SK-N-MC (cell line): Measurements from ENCODE around the gene RFXANK.

Experiments used
- DNase-seq: peaks from one replicate; pipeline ENCODE4 v3.0.0-alpha.2; 2011; ENCODE audit warnings: low read depth, low spot score
- H3K27ac ChIP-seq: fragments of 200-600 bp; sonication (generic); 2 replicates; pipeline ENCODE4 v1.5.1; 2016; ENCODE audit warnings: mixed run types
- H3K36me3 ChIP-seq: fragments of 200-600 bp; sonication (generic); 2 replicates; pipeline ENCODE4 v1.6.1; 2017; ENCODE audit warnings: antibody characterized with exemption, low read length, mixed read lengths; ENCODE audit not compliant: insufficient read depth
- H3K4me3 ChIP-seq: fragments of 200-600 bp; sonication (generic); 2 replicates; pipeline ENCODE4 v1.5.1; 2016
- H3K9ac ChIP-seq: fragments of 200-600 bp; sonication (generic); 2 replicates; pipeline ENCODE4 v1.8.0; 2017; ENCODE audit warnings: mixed run types, mixed read lengths; ENCODE audit not compliant: insufficient read length
- H3K9me3 ChIP-seq: fragments of 200-600 bp; sonication (generic); 2 replicates; pipeline ENCODE4 v1.6.1; 2017; ENCODE audit warnings: low read depth, mild to moderate bottlenecking, antibody characterized with exemption, low read length, moderate library complexity, mixed read lengths
- EZH2 ChIP-seq: fragments of 200-600 bp; sonication (generic); IDR thresholded peaks from one replicate; pipeline ENCODE4 v1.6.1; 2017; ENCODE audit warnings: antibody characterized with exemption
- FOXP2 ChIP-seq: optimal IDR thresholded peaks from 2 replicates; pipeline ENCODE3; 2011; ENCODE audit warnings: mild to moderate bottlenecking, moderate library complexity; ENCODE audit not compliant: insufficient read depth; ENCODE audit errors: extremely low read length, control extremely low read depth
- POLR2AphosphoS5 ChIP-seq: IDR thresholded peaks from 2 replicates; pipeline ENCODE4 v1.6.1; 2012; ENCODE audit warnings: mild to moderate bottlenecking, low read depth, low read length, borderline replicate concordance

Gene RFXANK

GRCh38 chr19:19181488-19181998, 10.5 kb upstream of the RFXANK start:
- H3K36me3 ChIP-seq = no peaks in the 10 kb centered on the region
- H3K9ac ChIP-seq = no peak overlapping the region
- no peaks in the 10 kb centered on the region for H3K9me3 ChIP-seq
- TF ChIP-seq EZH2 = no peak
- no peak overlapping the region for H3K4me3 ChIP-seq
- no peak for DNase-seq
- no peak overlapping the region for H3K27ac ChIP-seq

- no peak for TF ChIP-seq POLR2AphosphoS5
- no peak for TF ChIP-seq FOXP2
- no peak for TF ChIP-seq EZH2
- DNase-seq = no peak
- Histone ChIP-seq H3K36me3 (no peaks in the 10 kb centered on the region), H3K4me3 (no peak overlapping the region), H3K27ac (no peak overlapping the region), H3K9me3 (no peaks in the 10 kb centered on the region), H3K9ac (no peak overlapping the region)
Observed at GRCh38 chr19:19185853-19186740, 6.0 kb upstream of the RFXANK start.

GRCh38 chr19:19186742-19187141, 5.3 kb upstream of the RFXANK start:
- DNase-seq = no peak
- Histone ChIP-seq H3K4me3 (no peak overlapping the region), H3K9me3 (no peaks in the 10 kb centered on the region), H3K9ac (no peak overlapping the region), H3K27ac (no peak overlapping the region), H3K36me3 (no peaks in the 10 kb centered on the region)
- TF ChIP-seq POLR2AphosphoS5 (no peak), EZH2 (no peak), FOXP2 (no peak)

- Histone ChIP-seq H3K9ac (peak overlapping the region; percentile 95), H3K36me3 (peaks cover under 1% of the 10 kb centered on the region; the same call in 1 of the 2 replicates), H3K27ac (peak overlapping the region; percentile 97), H3K4me3 (peak overlapping the region; percentile 91), H3K9me3 (no peaks in the 10 kb centered on the region)
- TF ChIP-seq POLR2AphosphoS5 (no peak), FOXP2 (no peak), EZH2 (no peak)
- no peak for DNase-seq
Observed at GRCh38 chr19:19191768-19192077, 335 bp upstream of the RFXANK start.

GRCh38 chr19:19192910-19193423, 909 bp downstream of the RFXANK start:
- Histone ChIP-seq H3K9ac (peak overlapping the region; percentile 92), H3K9me3 (no peaks in the 10 kb centered on the region), H3K27ac (peak overlapping the region; percentile 68), H3K36me3 (peaks cover 6% of the 10 kb centered on the region; the same call in 1 of the 2 replicates), H3K4me3 (peak overlapping the region; percentile 91)
- TF ChIP-seq EZH2 (no peak), POLR2AphosphoS5 (peak; percentile 64; the same call in 1 of the 2 replicates), FOXP2 (no peak)
- no peak for DNase-seq

GRCh38 chr19:19193926-19194325, 1.9 kb downstream of the RFXANK start:
- no peak overlapping the region for H3K27ac ChIP-seq
- H3K4me3 ChIP-seq = peak overlapping the region; percentile 91
- peaks cover 7% of the 10 kb centered on the region; the same call in 1 of the 2 replicates for H3K36me3 ChIP-seq
- H3K9me3 ChIP-seq = no peaks in the 10 kb centered on the region
- no peak for DNase-seq
- TF ChIP-seq EZH2 (no peak), POLR2AphosphoS5 (no peak), FOXP2 (no peak)
- no peak overlapping the region for H3K9ac ChIP-seq

- no peaks in the 10 kb centered on the region for H3K9me3 ChIP-seq
- peak overlapping the region; percentile 77 for H3K4me3 ChIP-seq
- peak overlapping the region; percentile 85 for H3K9ac ChIP-seq
- peaks cover 18% of the 10 kb centered on the region for H3K36me3 ChIP-seq
- TF ChIP-seq EZH2 (no peak), POLR2AphosphoS5 (no peak), FOXP2 (no peak)
- H3K27ac ChIP-seq = no peak overlapping the region
- no peak for DNase-seq
Observed at GRCh38 chr19:19201697-19202630, 9.9 kb downstream of the RFXANK start.

GRCh38 chr19:19202707-19203011, 10.6 kb downstream of the RFXANK start:
- Histone ChIP-seq H3K9me3 (no peaks in the 10 kb centered on the region), H3K4me3 (peak overlapping the region; percentile 77), H3K9ac (peak overlapping the region; percentile 85), H3K27ac (peak overlapping the region; percentile 44), H3K36me3 (peaks cover 14% of the 10 kb centered on the region)
- DNase-seq = no peak
- TF ChIP-seq EZH2 (no peak), FOXP2 (no peak), POLR2AphosphoS5 (no peak)
